ENCODE measurements around the gene TNK1. TPM values are rescaled to one million over a fixed set of nuclear protein-coding genes. Genes with fewer than 3 reads are reported as not detected.
A peak's percentile ranks its signal among the peaks of the same experiment; 100 is the strongest.

TNK1 gene
- polyA plus RNA-seq, 3 donors: not detected

DNA sequence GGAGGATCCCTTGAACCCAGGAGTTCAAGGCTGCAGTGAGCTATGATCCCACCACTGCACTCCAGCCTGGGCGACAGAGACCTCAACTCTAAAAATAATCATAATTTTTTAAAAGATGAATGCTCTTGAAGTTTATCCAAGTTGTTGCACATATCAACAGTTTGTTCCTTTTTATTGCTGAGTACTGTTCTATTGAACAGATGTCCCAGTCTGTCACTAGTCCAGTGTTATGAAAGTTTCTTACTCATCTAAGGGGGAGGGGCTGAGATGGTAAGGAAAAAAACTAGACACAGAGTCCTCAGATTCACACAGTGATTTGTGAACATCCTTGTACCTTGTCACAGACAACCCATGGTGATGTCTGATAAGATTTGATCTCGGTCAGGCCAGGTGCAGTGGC lies 40.7 kb upstream of the TNK1 start:
- peak overlapping the region in 1 of 2 donors; percentile 41 for H3K27ac ChIP-seq (ENCODE audit: low read depth in 1 of 2, low read length in 2 of 2)
- peaks cover 0 to 6% (median 0%) of the 10 kb centered on the region in 3 donors for H3K27me3 Mint-ChIP-seq (ENCODE audit: low read depth in 3 of 3)
- no peak overlapping the region for H3K4me3 ChIP-seq (replicated peaks in 1 of 3; ENCODE audit: low read depth in 2 of 3, low read length in 3 of 3)
- H3K4me3 Mint-ChIP-seq: no peak overlapping the region
- H3K27ac Mint-ChIP-seq: peak overlapping the region in 4 of 7 donors; percentile 35 to 61 (median 52)
- H3K4me2 ChIP-seq (replicated peaks; ENCODE audit: extremely low read depth, low read length, poor library complexity, severe bottlenecking): no peak overlapping the region
- peaks cover 42 to 64% of the 10 kb centered on the region in 2 donors for H3K36me3 Mint-ChIP-seq
- no peaks in the 10 kb centered on the region for H3K27me3 ChIP-seq (ENCODE audit: control insufficient read depth in 2 of 2, insufficient read depth in 2 of 2, low read length in 2 of 2)
- no CpG with 5 or more reads among the region's 2 CpGs for WGBS (ENCODE audit: insufficient coverage)
- peaks cover 27% of the 10 kb centered on the region for H3K79me2 ChIP-seq (ENCODE audit: insufficient read depth, low read length)
- no peaks in the 10 kb centered on the region for H3K9me3 Mint-ChIP-seq
- H2AFZ ChIP-seq (ENCODE audit: insufficient read depth, low read depth, low read length, poor library complexity, severe bottlenecking): no peak overlapping the region
- no peaks in the 10 kb centered on the region for H3K9me3 ChIP-seq (replicated peaks in 1 of 2; ENCODE audit: control insufficient read depth in 1 of 2, insufficient read depth in 1 of 2, low read length in 2 of 2)
- TF ChIP-seq CTCF (IDR thresholded peaks at IDR 0.05): no peak
- no peaks in the 10 kb centered on the region for H4K20me1 ChIP-seq (ENCODE audit: insufficient read depth, low read length)
- intact Hi-C loops (cut with micrococcal nuclease): loop anchor here in 1 of 2 donors (5.0 kb wide), 1 partner anchor 58 kb away; the partner anchor contains the start of gene SLC2A4
- peaks cover 35% of the 10 kb centered on the region for H3K4me1 Mint-ChIP-seq
- peaks cover 24 to 34% of the 10 kb centered on the region in 2 donors for H3K4me1 ChIP-seq (ENCODE audit: control insufficient read depth in 1 of 2, insufficient read depth in 2 of 2, low read length in 2 of 2)
- H3K36me3 ChIP-seq (replicated peaks in 1 of 2; ENCODE audit: control insufficient read depth in 1 of 2, insufficient read depth in 2 of 2, low read length in 2 of 2): peaks cover 29 to 50% of the 10 kb centered on the region in 2 donors
- H3K9ac ChIP-seq (ENCODE audit: insufficient read depth, low read length, poor library complexity, severe bottlenecking): no peak overlapping the region
- no peak for DNase-seq

DNA sequence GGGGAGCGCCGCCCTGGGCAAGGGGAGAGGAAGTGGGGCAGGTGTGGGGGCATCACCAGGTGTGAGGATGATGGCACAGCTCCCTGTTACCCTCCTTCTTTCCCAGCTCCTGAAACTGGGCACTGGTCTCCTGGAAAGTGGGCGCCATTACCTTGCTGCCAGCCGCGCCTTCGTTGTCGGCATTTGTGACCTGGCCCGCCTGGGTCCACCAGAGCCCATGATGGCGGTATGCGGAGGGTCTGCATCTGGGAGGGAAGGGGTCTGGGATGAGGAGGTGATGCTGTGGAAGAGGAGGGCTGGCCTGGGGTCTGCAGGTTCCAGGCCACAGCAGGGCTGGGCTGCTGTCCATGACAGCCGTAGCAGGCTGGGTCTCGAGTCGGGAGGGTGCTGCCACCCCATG lies 39.0 kb upstream of the TNK1 start:
- no peak overlapping the region for H3K4me3 Mint-ChIP-seq
- Histone ChIP-seq H3K9me3 (replicated peaks in 1 of 2; ENCODE audit: control insufficient read depth in 1 of 2, insufficient read depth in 1 of 2, low read length in 2 of 2) (no peaks in the 10 kb centered on the region), H2AFZ (ENCODE audit: insufficient read depth, low read depth, low read length, poor library complexity, severe bottlenecking) (no peak overlapping the region), H3K36me3 (replicated peaks in 1 of 2; ENCODE audit: control insufficient read depth in 1 of 2, insufficient read depth in 2 of 2, low read length in 2 of 2) (peaks cover 38 to 63% of the 10 kb centered on the region in 2 donors), H3K27ac (ENCODE audit: low read depth in 1 of 2, low read length in 2 of 2) (no peak overlapping the region), H4K20me1 (ENCODE audit: insufficient read depth, low read length) (peaks cover 8% of the 10 kb centered on the region), H3K4me1 (ENCODE audit: control insufficient read depth in 1 of 2, insufficient read depth in 2 of 2, low read length in 2 of 2) (peaks cover 10 to 18% of the 10 kb centered on the region in 2 donors), H3K4me3 (replicated peaks in 1 of 3; ENCODE audit: low read depth in 2 of 3, low read length in 3 of 3) (no peak overlapping the region), H3K27me3 (ENCODE audit: control insufficient read depth in 2 of 2, insufficient read depth in 2 of 2, low read length in 2 of 2) (no peaks in the 10 kb centered on the region), H3K9ac (ENCODE audit: insufficient read depth, low read length, poor library complexity, severe bottlenecking) (no peak overlapping the region), H3K79me2 (ENCODE audit: insufficient read depth, low read length) (peaks cover 21% of the 10 kb centered on the region), H3K4me2 (replicated peaks; ENCODE audit: extremely low read depth, low read length, poor library complexity, severe bottlenecking) (no peak overlapping the region)
- peaks cover 0 to 4% (median 0%) of the 10 kb centered on the region in 3 donors for H3K27me3 Mint-ChIP-seq (ENCODE audit: low read depth in 3 of 3)
- no peaks in the 10 kb centered on the region for H3K9me3 Mint-ChIP-seq
- DNase-seq: no peak
- H3K36me3 Mint-ChIP-seq: peaks cover 46 to 76% of the 10 kb centered on the region in 2 donors
- TF ChIP-seq CTCF (IDR thresholded peaks at IDR 0.05): no peak
- 98% methylated on average over 10 of the region's 13 CpGs for WGBS (ENCODE audit: insufficient coverage)
- H3K4me1 Mint-ChIP-seq: peaks cover 19% of the 10 kb centered on the region
- intact Hi-C loops (cut with micrococcal nuclease): loop anchor here in 1 of 2 donors (5.0 kb wide), 1 partner anchor 60 kb away; the partner anchor contains the start of gene SLC2A4
- peak overlapping the region in 1 of 7 donors; percentile 53 for H3K27ac Mint-ChIP-seq
